Peyer's patch (tissue), 4 donors: ENCODE results near the gene TTC23. TPM values are rescaled to one million over a fixed set of nuclear protein-coding genes. Genes with fewer than 3 reads are reported as not detected.
A peak's percentile ranks its signal among the peaks of the same experiment; 100 is the strongest.

ENCODE experiments used
- DNase-seq, 3 donors: peaks; one replicate each; pipeline ENCODE4 v3.0.0-alpha.2; 2017 to 2019
- H3K27ac ChIP-seq, 4 donors: fragments of 200-600 bp; sonication (generic); one replicate each; pipeline ENCODE4 v1.5.1; 2016 to 2019
- H3K27me3 ChIP-seq, 2 donors: fragments of 200-600 bp; sonication (generic); one replicate each; pipeline ENCODE4 v1.5.1; 2019
- H3K36me3 ChIP-seq, 3 donors: fragments of 200-600 bp; sonication (generic); one replicate each; pipeline ENCODE4 v1.5.1; 2016 to 2019
- H3K4me1 ChIP-seq, 4 donors: fragments of 200-600 bp; sonication (generic); one replicate each; pipeline ENCODE4 v1.5.1; 2016 to 2019
- H3K4me3 ChIP-seq, 4 donors: fragments of 200-600 bp; sonication (generic); 1 replicate in 3 of 4; 2 replicates in 1 of 4; pipeline ENCODE4 v1.5.1; 2016 to 2019; ENCODE audit warnings: mild to moderate bottlenecking in 1 of 4
- H3K9me3 ChIP-seq, 4 donors: fragments of 200-600 bp; sonication (generic); one replicate each; pipeline ENCODE4 v1.5.1; 2016 to 2019; ENCODE audit warnings: mild to moderate bottlenecking in 1 of 4
- POLR2A ChIP-seq, 2 donors: fragments of 450-650 bp; IDR thresholded peaks; one replicate each; pipeline ENCODE4 v1.5.1; 2017; ENCODE audit warnings: antibody characterized with exemption in 2 of 2, mild to moderate bottlenecking in 2 of 2, moderate library complexity in 2 of 2
- total RNA-seq, 4 donors: library from RNA; depleted of rRNA; stranded (reverse); fragments of >200 nt; gene quantifications; one replicate each; pipeline ENCODE4 v1.1.0, GENCODE V29; 2016
- TF ChIP-seq, protein P1 (sequence below), 6 experiments: fragments of 450-650 bp in 4 of 6; fragments of 200-600 bp in 2 of 6; sonication (generic) in 1 of 6; IDR thresholded peaks; one replicate each; pipeline ENCODE4 v1.5.1; 2017 to 2019; ENCODE audit warnings: antibody characterized with exemption in 6 of 6, mild to moderate bottlenecking in 3 of 6, moderate library complexity in 1 of 6

TTC23 gene
- total RNA-seq, 4 donors from 2014 or later = 8.2 to 33.0 (median 22.9) TPM

DNA sequence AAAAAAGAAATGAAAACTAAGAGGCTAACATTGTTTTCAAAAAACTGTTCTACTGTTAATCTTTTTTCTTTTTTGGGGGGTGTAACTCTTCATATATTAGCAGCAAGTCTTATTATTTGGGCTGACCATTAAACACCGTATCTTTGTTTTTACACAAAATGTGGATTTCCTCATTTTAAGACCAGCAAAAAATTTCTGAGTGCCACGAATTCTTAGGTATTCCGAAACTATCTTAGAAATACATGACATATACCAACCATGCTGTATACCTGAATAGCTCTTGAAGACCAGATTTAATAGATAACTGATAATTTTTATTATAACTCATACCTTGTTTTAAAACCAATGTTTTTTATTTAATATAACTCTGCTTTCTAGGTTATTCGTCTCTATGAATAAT is 620 bp upstream of the TTC23 start:
- TF ChIP-seq, protein P1, sequence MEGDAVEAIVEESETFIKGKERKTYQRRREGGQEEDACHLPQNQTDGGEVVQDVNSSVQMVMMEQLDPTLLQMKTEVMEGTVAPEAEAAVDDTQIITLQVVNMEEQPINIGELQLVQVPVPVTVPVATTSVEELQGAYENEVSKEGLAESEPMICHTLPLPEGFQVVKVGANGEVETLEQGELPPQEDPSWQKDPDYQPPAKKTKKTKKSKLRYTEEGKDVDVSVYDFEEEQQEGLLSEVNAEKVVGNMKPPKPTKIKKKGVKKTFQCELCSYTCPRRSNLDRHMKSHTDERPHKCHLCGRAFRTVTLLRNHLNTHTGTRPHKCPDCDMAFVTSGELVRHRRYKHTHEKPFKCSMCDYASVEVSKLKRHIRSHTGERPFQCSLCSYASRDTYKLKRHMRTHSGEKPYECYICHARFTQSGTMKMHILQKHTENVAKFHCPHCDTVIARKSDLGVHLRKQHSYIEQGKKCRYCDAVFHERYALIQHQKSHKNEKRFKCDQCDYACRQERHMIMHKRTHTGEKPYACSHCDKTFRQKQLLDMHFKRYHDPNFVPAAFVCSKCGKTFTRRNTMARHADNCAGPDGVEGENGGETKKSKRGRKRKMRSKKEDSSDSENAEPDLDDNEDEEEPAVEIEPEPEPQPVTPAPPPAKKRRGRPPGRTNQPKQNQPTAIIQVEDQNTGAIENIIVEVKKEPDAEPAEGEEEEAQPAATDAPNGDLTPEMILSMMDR (IDR thresholded peaks at IDR 0.05) = no peak
- no peak for TF ChIP-seq POLR2A (IDR thresholded peaks at IDR 0.05)
- DNase-seq = no peak
- Histone ChIP-seq H3K4me1 (peaks cover 0 to 40% (median 6%) of the 10 kb centered on the region in 4 donors), H3K9me3 (no peaks in the 10 kb centered on the region), H3K36me3 (no peaks in the 10 kb centered on the region), H3K27ac (peak overlapping the region in 3 of 4 donors; percentile 83 to 96 (median 92)), H3K4me3 (peak overlapping the region in 3 of 4 donors; percentile 39 to 79 (median 51)), H3K27me3 (no peaks in the 10 kb centered on the region)

GRCh38 chr15:99248000-99248715 is 1.2 kb downstream of the TTC23 start:
- Histone ChIP-seq H3K4me1 (peaks cover 0 to 23% (median 6%) of the 10 kb centered on the region in 4 donors), H3K27me3 (no peaks in the 10 kb centered on the region), H3K27ac (peak overlapping the region in 2 of 4 donors; percentile 92 to 96), H3K4me3 (peak overlapping the region in 3 of 4 donors; percentile 1 to 79 (median 51)), H3K36me3 (no peaks in the 10 kb centered on the region), H3K9me3 (no peaks in the 10 kb centered on the region)
- no peak for TF ChIP-seq POLR2A (IDR thresholded peaks at IDR 0.05)
- TF ChIP-seq, protein P1 (IDR thresholded peaks at IDR 0.05) = no peak
- DNase-seq = no peak

GRCh38 chr15:99247062-99247461 is 2.3 kb downstream of the TTC23 start:
- Histone ChIP-seq H3K4me1 (peaks cover 0 to 12% (median 2%) of the 10 kb centered on the region in 4 donors), H3K27me3 (no peaks in the 10 kb centered on the region), H3K9me3 (no peaks in the 10 kb centered on the region), H3K4me3 (no peak overlapping the region), H3K36me3 (no peaks in the 10 kb centered on the region), H3K27ac (no peak overlapping the region)
- TF ChIP-seq, protein P1 (IDR thresholded peaks at IDR 0.05) = no peak
- TF ChIP-seq POLR2A (IDR thresholded peaks at IDR 0.05) = no peak
- no peak for DNase-seq

DNA sequence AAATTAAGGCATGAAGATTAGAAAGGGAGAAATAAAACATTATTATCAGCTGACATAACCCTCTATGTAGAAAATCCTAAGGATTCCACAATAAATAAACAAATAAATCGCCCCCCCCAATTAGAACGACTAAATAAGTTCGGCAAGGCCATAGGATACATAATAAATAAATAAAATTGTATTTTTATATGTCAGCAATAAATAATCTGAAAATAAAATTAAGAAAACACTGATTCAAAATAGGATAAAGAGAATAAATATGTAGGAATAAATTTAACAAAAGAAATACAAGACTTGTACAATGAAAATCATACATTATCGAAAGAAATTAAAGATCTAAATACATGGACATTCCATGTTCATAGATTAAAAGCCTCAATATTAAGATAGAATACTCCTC is 5.1 kb downstream of the TTC23 start:
- Histone ChIP-seq H3K4me1 (peaks cover 0 to 11% (median 0%) of the 10 kb centered on the region in 4 donors), H3K27me3 (no peaks in the 10 kb centered on the region), H3K4me3 (no peak overlapping the region), H3K27ac (no peak overlapping the region), H3K36me3 (no peaks in the 10 kb centered on the region), H3K9me3 (no peaks in the 10 kb centered on the region)
- TF ChIP-seq, protein P1 (IDR thresholded peaks at IDR 0.05) = no peak
- TF ChIP-seq POLR2A (IDR thresholded peaks at IDR 0.05) = no peak
- DNase-seq = no peak

- no peak overlapping the region for H3K4me3 ChIP-seq
- no peaks in the 10 kb centered on the region for H3K9me3 ChIP-seq
- H3K4me1 ChIP-seq = no peaks in the 10 kb centered on the region
- H3K36me3 ChIP-seq = no peaks in the 10 kb centered on the region
- H3K27ac ChIP-seq = no peak overlapping the region
- H3K27me3 ChIP-seq = no peaks in the 10 kb centered on the region
- TF ChIP-seq, protein P1 (IDR thresholded peaks at IDR 0.05) = no peak
- TF ChIP-seq POLR2A (IDR thresholded peaks at IDR 0.05) = no peak
- no peak for DNase-seq
These were observed 7.6 kb downstream of the TTC23 start for GRCh38 chr15:99241752-99242151.
